ENCODE data around the gene AOX1.
"Not testable (repeated sequence)": the region's sequence is repeated elsewhere in the genome, so short reads cannot be mapped to it uniquely, and the experiment has no call there.

AOX1 gene

GRCh38 chr2:200585730-200586643 is at the start of gene AOX1:
Gene AOX1 (plus strand): TSS chr2:200586014. CDS start chr2:200586109, 95 bp downstream.
- peak; percentile 48 for DNase-seq

- no peak for DNase-seq
These were observed 47.7 kb upstream of the AOX1 start for GRCh38 chr2:200538139-200538538.

- DNase-seq = no peak
These were observed 45.0 kb upstream of the AOX1 start for GRCh38 chr2:200540793-200541192.

GRCh38 chr2:200566596-200566995 is 19.2 kb upstream of the AOX1 start:
- DNase-seq = not testable (repeated sequence)

- no peak for DNase-seq
These were observed 17.9 kb upstream of the AOX1 start for GRCh38 chr2:200567932-200568331.

GRCh38 chr2:200575957-200576356 is 9.9 kb upstream of the AOX1 start:
- no peak for DNase-seq

- no peak for DNase-seq
These were observed 8.8 kb upstream of the AOX1 start for GRCh38 chr2:200577027-200577426.

- DNase-seq = no peak
These were observed 7.0 kb upstream of the AOX1 start for GRCh38 chr2:200578778-200579177.

- DNase-seq = no peak
These were observed 1.2 kb upstream of the AOX1 start for GRCh38 chr2:200584639-200585038.

- DNase-seq = no peak
These were observed 479 bp upstream of the AOX1 start for GRCh38 chr2:200585340-200585729.

GRCh38 chr2:200586644-200586975 is 796 bp downstream of the AOX1 start:
- DNase-seq = no peak

GRCh38 chr2:200587007-200587616 is 1.3 kb downstream of the AOX1 start:
- DNase-seq = no peak

- no peak for DNase-seq
These were observed 2.4 kb downstream of the AOX1 start for GRCh38 chr2:200588076-200588678.

GRCh38 chr2:200590090-200590489 is 4.3 kb downstream of the AOX1 start:
- no peak for DNase-seq

- no peak for DNase-seq
These were observed 5.5 kb downstream of the AOX1 start for GRCh38 chr2:200591308-200591707.

GRCh38 chr2:200592406-200593075 is 6.7 kb downstream of the AOX1 start:
- no peak for DNase-seq

- no peak for DNase-seq
These were observed 8.1 kb downstream of the AOX1 start for GRCh38 chr2:200593905-200594304.

GRCh38 chr2:200595913-200596312 is 10.1 kb downstream of the AOX1 start:
- no peak for DNase-seq

- no peak for DNase-seq
These were observed 11.2 kb downstream of the AOX1 start for GRCh38 chr2:200596774-200597570.

- no peak for DNase-seq
These were observed 13.4 kb downstream of the AOX1 start for GRCh38 chr2:200599206-200599605.

- DNase-seq = no peak
These were observed 14.9 kb downstream of the AOX1 start for GRCh38 chr2:200600549-200601225.

- no peak for DNase-seq
These were observed 16.8 kb downstream of the AOX1 start for GRCh38 chr2:200602584-200602983.

Data from activated T-cell treated with anti-CD3 and anti-CD28 coated beads, Interleukin-2, amount 50 U/mL, for 1 hour (primary cell).